A549 treated with CORT108297 at 1 μM for 4 hours (cell line): ENCODE results near the gene DEFB112. TPM values are rescaled to one million over a fixed set of nuclear protein-coding genes. Genes with fewer than 3 reads are reported as not detected.

Experiments used
- total RNA-seq: library from RNA; stranded (reverse); fragments of 200-300 nt; extraction: Qiagen RNA extraction; gene quantifications from 5 replicates; pipeline ENCODE4 v1.2.3, GENCODE V29; 2022

Gene DEFB112, protein sequence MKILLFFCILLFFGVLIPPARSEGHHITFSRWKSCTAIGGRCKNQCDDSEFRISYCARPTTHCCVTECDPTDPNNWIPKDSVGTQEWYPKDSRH
- not detected in 5 replicates for total RNA-seq

GRCh38 chr6:50049829-50050228 is at the start of gene DEFB112:
DEFB112 (minus strand) TSS chr6:50049929; CDS start chr6:50049869, 60 bp downstream.

GRCh38 chr6:50021894-50022293 is 27.8 kb downstream of the DEFB112 start, which contains the start of gene DEFB110:
DEFB110 (minus strand) TSS chr6:50021994; CDS start chr6:50021935, 59 bp downstream.

Other genes starting within 250 kb of the DEFB112 start
- gene CRISP1, start 183.4 kb downstream of the DEFB112 start, total RNA-seq, result not detected in 5 replicates
- gene DEFB114, start 85.8 kb downstream of the DEFB112 start, total RNA-seq, result not detected in 5 replicates
- gene DEFB113, start 80.3 kb downstream of the DEFB112 start, total RNA-seq, result not detected in 5 replicates
- gene DEFB110, start 27.9 kb downstream of the DEFB112 start, total RNA-seq, result not detected in 5 replicates